Naive B cell (primary cell): Measurements from ENCODE around the gene HSD17B10. TPM values are rescaled to one million over a fixed set of nuclear protein-coding genes. Genes with fewer than 3 reads are reported as not detected.

Source experiments
- ATAC-seq, 2 donors: fragments of 150-1000 bp; cut with Tn5 transposase; 2 replicates each; pipeline ENCODE4 v1.10.0; 2021; ENCODE audit warnings: low read depth in 2 of 2, mild to moderate bottlenecking in 2 of 2, moderate library complexity in 2 of 2
- DNase-seq: peaks from one replicate; pipeline ENCODE4 v3.0.0; 2022
- H3K27ac Mint-ChIP-seq, 6 donors: one replicate each; pipeline ENCODE4 v1.8.0; 2020 to 2022; ENCODE audit warnings: mild to moderate bottlenecking in 6 of 6, mixed read lengths in 6 of 6, moderate library complexity in 5 of 6, inconsistent platforms in 2 of 6
- H3K27me3 Mint-ChIP-seq, 3 donors: one replicate each; pipeline ENCODE4 v1.8.0; 2021 to 2022; ENCODE audit warnings: mixed read lengths in 3 of 3, mild to moderate bottlenecking in 1 of 3
- H3K36me3 Mint-ChIP-seq, 2 donors: one replicate each; pipeline ENCODE4 v1.8.0; 2020 to 2022; ENCODE audit warnings: mixed read lengths in 2 of 2, inconsistent platforms in 1 of 2, mild to moderate bottlenecking in 1 of 2
- H3K4me1 Mint-ChIP-seq, 3 donors: one replicate each; pipeline ENCODE4 v1.8.0; 2020 to 2022; ENCODE audit warnings: mixed read lengths in 3 of 3, inconsistent platforms in 1 of 3, mild to moderate bottlenecking in 1 of 3, moderate library complexity in 1 of 3
- H3K4me3 Mint-ChIP-seq, 8 donors: one replicate each; pipeline ENCODE4 v1.8.0; 2020 to 2022; ENCODE audit warnings: mild to moderate bottlenecking in 8 of 8, mixed read lengths in 8 of 8, moderate library complexity in 8 of 8, inconsistent platforms in 2 of 8
- H3K9me3 Mint-ChIP-seq, 7 donors: one replicate each; pipeline ENCODE4 v1.8.0; 2020 to 2022; ENCODE audit warnings: mixed read lengths in 7 of 7, mild to moderate bottlenecking in 5 of 7, inconsistent platforms in 2 of 7, moderate library complexity in 1 of 7
- polyA plus RNA-seq, 6 donors: library from polyadenylated mRNA; unstranded; fragments of 300-500 nt; fragmentation: Illumina TruSeq; gene quantifications; one replicate each; pipeline ENCODE4 v1.2.3, GENCODE V29; 2021; ENCODE audit warnings: low read depth in 6 of 6

The HSD17B10 gene
- polyA plus RNA-seq, 6 donors from 2014 or later, result 96.9 to 181 (median 116) TPM

- Mint-ChIP-seq H3K27me3 (peaks cover 0 to 34% (median 5%) of the 10 kb centered on the region in 3 donors), H3K4me1 (peaks cover 0 to 4% (median 0%) of the 10 kb centered on the region in 3 donors), H3K27ac (no peak overlapping the region), H3K36me3 (no peaks in the 10 kb centered on the region), H3K9me3 (no peaks in the 10 kb centered on the region), H3K4me3 (no peak overlapping the region)
- ATAC-seq (no peak), DNase-seq (no peak)
These were observed 13.3 kb upstream of the HSD17B10 start for GRCh38 chrX:53447441-53447840.

GRCh38 chrX:53445977-53446376 lies 11.8 kb upstream of the HSD17B10 start:
- Mint-ChIP-seq H3K4me3 (no peak overlapping the region), H3K4me1 (peaks cover 0 to 11% (median 8%) of the 10 kb centered on the region in 3 donors), H3K27me3 (peaks cover 0 to 39% (median 5%) of the 10 kb centered on the region in 3 donors), H3K27ac (peak overlapping the region in 1 of 6 donors; percentile 62), H3K9me3 (no peaks in the 10 kb centered on the region), H3K36me3 (no peaks in the 10 kb centered on the region)
- ATAC-seq (peak; percentile 31 to 46), DNase-seq (no peak)

GRCh38 chrX:53442322-53442631 lies 8.1 kb upstream of the HSD17B10 start:
- Mint-ChIP-seq H3K36me3 (no peaks in the 10 kb centered on the region), H3K4me1 (peaks cover 0 to 13% (median 13%) of the 10 kb centered on the region in 3 donors), H3K27ac (peak overlapping the region in 3 of 6 donors; percentile 21 to 53 (median 42)), H3K27me3 (peaks cover 5 to 55% (median 16%) of the 10 kb centered on the region in 3 donors), H3K4me3 (peak overlapping the region; percentile 30 to 92 (median 76)), H3K9me3 (no peaks in the 10 kb centered on the region)
- ATAC-seq (peak in 1 of 2 donors; percentile 22), DNase-seq (no peak)

GRCh38 chrX:53441531-53442321 lies 7.6 kb upstream of the HSD17B10 start:
- Mint-ChIP-seq H3K27me3 (peaks cover 5 to 55% (median 16%) of the 10 kb centered on the region in 3 donors), H3K9me3 (no peaks in the 10 kb centered on the region), H3K4me3 (peak overlapping the region; percentile 76 to 92 (median 82)), H3K4me1 (peaks cover 0 to 13% (median 13%) of the 10 kb centered on the region in 3 donors), H3K36me3 (no peaks in the 10 kb centered on the region), H3K27ac (peak overlapping the region in 2 of 6 donors; percentile 14 to 63)
- peak; percentile 77 to 79 for ATAC-seq
- peak; percentile 53 for DNase-seq

- no peak for DNase-seq
- Mint-ChIP-seq H3K4me1 (peaks cover 4 to 18% (median 9%) of the 10 kb centered on the region in 3 donors), H3K36me3 (no peaks in the 10 kb centered on the region), H3K4me3 (peak overlapping the region; percentile 76 to 92 (median 82)), H3K27ac (peak overlapping the region in 2 of 6 donors; percentile 46 to 63), H3K27me3 (peaks cover 5 to 49% (median 16%) of the 10 kb centered on the region in 3 donors), H3K9me3 (no peaks in the 10 kb centered on the region)
- no peak for ATAC-seq
These were observed 6.7 kb upstream of the HSD17B10 start for GRCh38 chrX:53440621-53441517.

- H3K4me3 Mint-ChIP-seq, result peak overlapping the region in 6 of 8 donors; percentile 9 to 76 (median 62)
- DNase-seq (no peak), ATAC-seq (no peak)
- no peaks in the 10 kb centered on the region for H3K36me3 Mint-ChIP-seq
- H3K27me3 Mint-ChIP-seq, result peaks cover 5 to 54% (median 16%) of the 10 kb centered on the region in 3 donors
- H3K27ac Mint-ChIP-seq, result peak overlapping the region in 2 of 6 donors; percentile 46 to 75
- H3K4me1 Mint-ChIP-seq, result peaks cover 4 to 25% (median 9%) of the 10 kb centered on the region in 3 donors
- no peaks in the 10 kb centered on the region for H3K9me3 Mint-ChIP-seq
These were observed 5.9 kb upstream of the HSD17B10 start for GRCh38 chrX:53440101-53440500.

- H3K36me3 Mint-ChIP-seq, result no peaks in the 10 kb centered on the region
These were observed 4.7 kb upstream of the HSD17B10 start for GRCh38 chrX:53438832-53439230.

GRCh38 chrX:53438174-53438831 lies 4.1 kb upstream of the HSD17B10 start:
- no peak for ATAC-seq
- peaks cover 5 to 51% (median 16%) of the 10 kb centered on the region in 3 donors for H3K27me3 Mint-ChIP-seq
- H3K36me3 Mint-ChIP-seq, result no peaks in the 10 kb centered on the region
- H3K9me3 Mint-ChIP-seq, result no peaks in the 10 kb centered on the region
- no peak for DNase-seq
- no peak overlapping the region for H3K4me3 Mint-ChIP-seq
- H3K27ac Mint-ChIP-seq, result no peak overlapping the region
- peaks cover 14 to 39% (median 20%) of the 10 kb centered on the region in 3 donors for H3K4me1 Mint-ChIP-seq

More at GRCh38 chrX:53438832-53439230, 4.7 kb upstream of the HSD17B10 start:
- H3K9me3 Mint-ChIP-seq, result no peaks in the 10 kb centered on the region
- H3K27me3 Mint-ChIP-seq, result peaks cover 5 to 52% (median 16%) of the 10 kb centered on the region in 3 donors
- ATAC-seq, result no peak
- peaks cover 14 to 34% (median 18%) of the 10 kb centered on the region in 3 donors for H3K4me1 Mint-ChIP-seq
- no peak overlapping the region for H3K27ac Mint-ChIP-seq
- no peak overlapping the region for H3K4me3 Mint-ChIP-seq
- DNase-seq, result no peak

- H3K36me3 Mint-ChIP-seq, result no peaks in the 10 kb centered on the region
- no peaks in the 10 kb centered on the region for H3K9me3 Mint-ChIP-seq
- peaks cover 5 to 51% (median 16%) of the 10 kb centered on the region in 3 donors for H3K27me3 Mint-ChIP-seq
- DNase-seq (no peak), ATAC-seq (no peak)
- H3K27ac Mint-ChIP-seq, result no peak overlapping the region
- peaks cover 14 to 39% (median 20%) of the 10 kb centered on the region in 3 donors for H3K4me1 Mint-ChIP-seq
- H3K4me3 Mint-ChIP-seq, result no peak overlapping the region
These were observed 3.0 kb upstream of the HSD17B10 start for GRCh38 chrX:53437206-53437605.

- peak overlapping the region in 1 of 8 donors; percentile 73 for H3K4me3 Mint-ChIP-seq
- ATAC-seq (peak; percentile 65 to 68), DNase-seq (peak; percentile 66)
- H3K4me1 Mint-ChIP-seq, result peaks cover 14 to 28% (median 16%) of the 10 kb centered on the region in 3 donors
- peaks cover 5 to 43% (median 16%) of the 10 kb centered on the region in 3 donors for H3K27me3 Mint-ChIP-seq
- no peaks in the 10 kb centered on the region for H3K36me3 Mint-ChIP-seq
- H3K9me3 Mint-ChIP-seq, result no peaks in the 10 kb centered on the region
- H3K27ac Mint-ChIP-seq, result peak overlapping the region in 2 of 6 donors; percentile 5 to 34
These were observed 1.8 kb upstream of the HSD17B10 start for GRCh38 chrX:53435997-53436396.

GRCh38 chrX:53430231-53430630 lies 3.9 kb downstream of the HSD17B10 start:
- peaks cover 0 to 4% of the 10 kb centered on the region in 2 donors for H3K36me3 Mint-ChIP-seq
- H3K27me3 Mint-ChIP-seq, result peaks cover 0 to 9% (median 0%) of the 10 kb centered on the region in 3 donors
- ATAC-seq (no peak), DNase-seq (no peak)
- H3K4me1 Mint-ChIP-seq, result peaks cover 11 to 16% (median 11%) of the 10 kb centered on the region in 3 donors
- H3K27ac Mint-ChIP-seq, result peak overlapping the region in 2 of 6 donors; percentile 83 to 91
- H3K9me3 Mint-ChIP-seq, result no peaks in the 10 kb centered on the region
- peak overlapping the region in 2 of 8 donors; percentile 58 to 66 for H3K4me3 Mint-ChIP-seq

- DNase-seq, result no peak
These were observed 4.4 kb downstream of the HSD17B10 start for GRCh38 chrX:53429755-53430154.

More at GRCh38 chrX:53429755-53430154, 4.4 kb downstream of the HSD17B10 start:
- Mint-ChIP-seq H3K4me1 (peaks cover 9 to 13% (median 11%) of the 10 kb centered on the region in 3 donors), H3K36me3 (peaks cover 0 to 4% of the 10 kb centered on the region in 2 donors), H3K27me3 (peaks cover 0 to 6% (median 0%) of the 10 kb centered on the region in 3 donors), H3K9me3 (no peaks in the 10 kb centered on the region), H3K27ac (peak overlapping the region in 2 of 6 donors; percentile 41 to 83), H3K4me3 (no peak overlapping the region)
- no peak for ATAC-seq
